Stimulated activated CD4-positive, alpha-beta T cell treated with anti-CD3 and anti-CD28 coated beads, Interleukin-2, amount 100 ng/mL, for 48 hours (primary cell): ENCODE data around the gene PBX4.
A peak's percentile ranks its signal among the peaks of the same experiment; 100 is the strongest.

Source experiments
- DNase-seq, 2 donors: peaks; one replicate each; pipeline ENCODE4 v3.0.0-alpha.2; 2020

PBX4 gene

DNA sequence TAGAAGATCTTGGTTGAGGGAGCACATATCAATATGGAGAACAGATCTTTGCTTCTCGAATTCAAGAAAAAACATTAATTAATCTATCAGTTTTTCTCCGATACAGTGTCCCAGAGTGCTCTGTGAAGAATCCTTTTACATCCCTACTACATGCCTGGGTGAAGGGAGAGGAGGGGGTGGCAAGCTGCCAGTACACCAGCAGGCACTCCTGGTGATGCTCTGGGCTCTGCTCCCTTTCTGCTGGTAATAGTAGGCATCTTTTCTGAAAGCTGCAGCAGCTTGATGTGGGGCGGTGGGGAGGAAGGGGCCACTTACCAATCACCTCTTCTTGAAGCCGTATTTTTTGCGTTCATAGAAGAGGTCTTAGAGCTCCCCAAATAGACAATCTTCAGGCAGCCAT is 30.7 kb downstream of the PBX4 start:
- DNase-seq: no peak

DNA sequence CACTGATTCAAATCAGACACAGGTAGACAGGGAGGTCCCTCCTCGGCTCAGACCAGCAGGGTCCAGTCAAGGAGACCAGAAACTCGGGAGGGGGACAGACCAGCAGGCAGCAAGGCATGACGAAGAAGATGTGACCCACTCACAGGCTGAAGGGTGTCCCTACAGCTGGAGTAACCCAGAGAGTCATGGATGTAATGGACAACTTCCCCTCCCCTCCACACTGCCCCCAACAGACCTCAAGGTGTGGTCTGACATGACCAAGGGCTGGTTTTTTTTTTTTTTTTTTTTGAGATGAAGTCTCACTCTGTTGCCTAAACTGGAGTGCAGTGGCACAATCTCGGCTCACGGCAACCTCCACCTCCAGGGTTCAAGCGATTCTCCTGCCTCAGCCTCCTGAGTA is 34.1 kb downstream of the PBX4 start:
- no peak for DNase-seq

- no peak for DNase-seq
Measured at GRCh38 chr19:19582471-19582870, 36.0 kb downstream of the PBX4 start.

- no peak for DNase-seq
Measured at GRCh38 chr19:19581391-19581790, 37.1 kb downstream of the PBX4 start.

GRCh38 chr19:19580418-19580817 is 38.1 kb downstream of the PBX4 start:
- no peak for DNase-seq

DNA sequence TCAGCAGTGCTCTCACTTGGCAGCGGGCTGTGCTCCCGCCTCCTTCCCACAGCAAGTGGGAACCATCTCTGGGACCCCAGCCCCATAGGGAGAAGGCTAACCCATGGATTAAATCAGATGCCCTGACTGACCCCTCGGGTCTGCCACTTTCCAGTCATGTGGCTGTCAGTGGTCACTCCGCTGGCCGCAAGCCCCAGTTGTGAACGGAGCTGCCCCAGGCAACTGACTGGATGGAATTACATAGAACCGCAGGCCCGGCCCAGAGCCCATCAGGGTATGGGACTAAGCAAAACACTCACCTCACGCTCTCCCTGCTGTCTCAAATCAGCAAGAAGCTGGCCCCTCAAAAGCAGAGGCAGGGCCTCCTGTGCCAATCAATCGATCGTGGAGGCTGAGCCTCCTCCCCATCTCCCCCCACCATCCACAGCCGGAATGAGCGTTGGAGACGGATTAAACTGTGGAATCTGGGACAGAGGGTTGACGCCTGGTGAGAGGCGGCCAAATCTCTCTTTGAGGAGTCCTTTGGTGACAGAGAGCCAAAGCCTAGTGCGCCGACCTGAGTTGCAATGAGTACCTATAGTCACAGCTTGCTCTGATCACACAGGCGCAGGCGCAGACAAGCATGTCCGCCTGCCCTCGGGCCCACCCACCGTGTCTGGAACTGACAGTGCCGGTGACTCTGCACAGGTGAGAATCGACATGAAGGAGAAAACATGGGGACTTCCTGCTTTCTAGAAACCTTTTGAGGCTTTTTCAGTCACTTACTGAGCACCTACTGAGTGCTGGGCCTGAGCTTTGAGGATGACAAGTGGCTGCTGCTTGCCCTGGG is 38.7 kb downstream of the PBX4 start:
- DNase-seq: no peak

- no peak for DNase-seq
Measured at GRCh38 chr19:19578252-19578651, 40.2 kb downstream of the PBX4 start.

GRCh38 chr19:19575411-19575810 is 43.1 kb downstream of the PBX4 start:
- no peak for DNase-seq

- no peak for DNase-seq
Measured at GRCh38 chr19:19571071-19571786, 47.3 kb downstream of the PBX4 start.

DNA sequence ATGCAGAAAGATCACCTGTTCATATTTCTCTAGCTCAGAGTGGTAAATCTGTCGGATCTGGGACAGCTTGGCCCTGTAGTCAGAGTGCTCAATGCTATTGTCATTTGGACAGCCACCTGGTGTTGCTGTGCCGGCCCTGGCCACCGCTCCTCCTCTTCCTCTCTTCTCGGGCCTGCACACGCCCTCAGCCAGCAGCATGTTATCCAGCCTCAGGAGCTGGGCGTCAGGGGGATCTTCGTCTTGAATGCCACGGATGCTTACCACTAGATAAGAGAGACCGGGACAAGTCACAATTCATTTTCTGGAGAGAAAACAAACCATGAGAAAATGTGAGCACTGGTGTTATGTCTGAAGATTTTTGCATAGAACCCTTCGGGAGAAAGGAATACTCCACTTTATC is 47.9 kb downstream of the PBX4 start:
- DNase-seq: no peak

GRCh38 chr19:19568802-19569756 is 49.4 kb downstream of the PBX4 start:
- no peak for DNase-seq

GRCh38 chr19:19567391-19567790 is 51.1 kb downstream of the PBX4 start:
- no peak for DNase-seq

DNA sequence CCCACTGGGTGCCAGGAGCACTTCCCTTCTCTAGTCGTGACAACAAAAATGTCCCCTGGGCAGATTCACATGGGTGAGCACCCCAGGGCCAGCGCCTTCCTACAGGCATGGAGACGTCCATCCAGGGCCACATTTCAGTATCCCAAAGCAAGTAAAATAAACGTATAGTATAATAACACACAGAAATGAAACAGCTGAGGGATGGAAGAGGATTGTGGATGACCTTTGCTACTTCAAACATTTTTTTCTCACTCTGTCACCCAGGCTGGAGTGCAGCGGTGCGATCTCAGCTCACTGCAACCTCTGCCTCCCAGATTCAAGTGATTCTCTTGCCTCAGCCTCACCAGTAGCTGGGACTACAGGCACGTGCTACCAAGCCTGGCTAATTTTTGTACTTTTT is 52.2 kb downstream of the PBX4 start:
- no peak for DNase-seq

GRCh38 chr19:19563348-19563848 is 55.1 kb downstream of the PBX4 start:
- DNase-seq: no peak

DNA sequence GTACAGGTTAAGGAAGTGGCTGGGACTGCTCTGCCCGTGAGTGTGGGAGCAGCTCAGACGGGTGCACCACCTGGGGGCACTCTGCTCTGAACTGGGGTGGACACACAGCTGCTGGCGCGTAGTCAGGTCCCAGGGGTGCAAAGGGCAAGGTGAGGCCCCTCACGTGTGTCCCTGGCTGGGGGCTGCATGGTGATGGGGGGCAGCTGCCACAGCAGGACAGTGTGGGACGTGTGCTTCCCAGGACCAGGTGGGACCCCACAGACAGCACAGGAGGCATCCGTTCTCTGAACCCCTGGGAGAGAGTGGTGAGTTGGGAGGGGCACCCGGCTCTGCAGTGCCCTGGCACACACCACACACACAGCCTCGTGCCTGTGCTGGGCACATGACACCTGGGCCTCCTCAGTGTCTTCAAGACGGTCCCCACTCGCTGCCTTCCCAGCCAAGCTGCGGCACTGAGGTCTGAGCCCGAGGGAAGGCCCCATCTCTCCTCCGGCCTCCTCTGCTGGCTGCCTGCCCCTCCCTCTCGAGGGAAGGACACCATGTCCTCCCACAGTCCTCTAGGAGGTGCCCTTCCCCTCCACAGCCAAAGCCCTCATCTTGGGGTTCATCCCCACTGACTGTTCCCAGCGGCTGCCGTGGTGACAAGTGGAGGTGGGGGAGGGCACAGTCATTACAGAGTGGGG is 55.7 kb downstream of the PBX4 start:
- DNase-seq: no peak

GRCh38 chr19:19561946-19562664 is 56.4 kb downstream of the PBX4 start:
- DNase-seq: no peak

- no peak for DNase-seq
Measured at GRCh38 chr19:19559931-19560330, 58.6 kb downstream of the PBX4 start.

DNA sequence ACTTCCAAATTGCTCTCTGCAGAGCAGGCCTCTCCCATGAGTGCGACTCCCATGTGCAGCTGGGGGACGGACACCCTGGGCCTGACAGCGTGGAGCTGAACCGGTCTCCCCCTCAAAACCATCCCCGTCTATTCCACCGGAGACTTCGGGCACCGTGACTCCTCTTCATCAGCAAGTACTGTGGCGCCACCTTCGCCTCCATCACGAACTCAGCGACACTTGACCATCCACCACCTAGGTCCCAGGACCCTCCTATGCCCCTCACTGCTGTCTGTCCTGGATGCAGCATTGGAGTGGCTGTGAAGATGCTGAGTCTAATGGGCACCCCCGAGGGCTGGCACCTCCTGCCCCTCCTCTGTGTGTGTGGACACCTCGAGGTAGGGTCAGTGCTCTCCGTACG is 59.9 kb downstream of the PBX4 start:
- no peak for DNase-seq

GRCh38 chr19:19558055-19558454 is 60.4 kb downstream of the PBX4 start:
- no peak for DNase-seq

- DNase-seq: peak; percentile 67 to 69
Measured at GRCh38 chr19:19554074-19555023, 64.1 kb downstream of the PBX4 start.

DNA sequence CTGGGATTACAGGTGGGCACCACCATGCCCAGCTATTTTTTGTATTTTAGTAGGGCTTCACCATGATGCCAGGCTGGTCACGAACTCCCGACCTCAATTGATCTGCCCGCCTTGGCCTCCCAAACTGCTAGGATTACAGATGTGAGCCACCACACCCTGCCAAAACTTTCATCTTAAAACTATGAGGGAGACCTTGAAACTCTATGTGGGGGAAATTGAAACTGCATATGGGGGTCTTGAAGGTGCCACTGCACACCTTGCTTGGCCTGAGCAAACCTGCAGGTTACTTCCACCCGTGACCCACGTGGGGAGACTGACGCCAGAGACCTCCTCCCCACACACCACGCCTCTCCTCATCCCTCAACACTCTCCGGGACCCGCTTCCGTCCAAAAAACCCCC is 64.8 kb downstream of the PBX4 start:
- DNase-seq: no peak
